ENCODE measurements around the gene KRCC1.
A peak's percentile ranks its signal among the peaks of the same experiment; 100 is the strongest.
"Not testable (repeated sequence)": the region's sequence is repeated elsewhere in the genome, so short reads cannot be mapped to it uniquely, and the experiment has no call there.

Gene KRCC1

GRCh38 chr2:88036606-88037005 is 19.0 kb downstream of the KRCC1 start:
- H3K27ac Mint-ChIP-seq = peak overlapping the region; percentile 70
- H3K4me3 Mint-ChIP-seq = no peak overlapping the region
- peaks cover 28% of the 10 kb centered on the region for H3K36me3 Mint-ChIP-seq
- H3K4me1 Mint-ChIP-seq (ENCODE audit: low read depth) = peaks cover 57% of the 10 kb centered on the region
- H3K27me3 Mint-ChIP-seq = no peaks in the 10 kb centered on the region
- peaks cover 5% of the 10 kb centered on the region for H3K9me3 Mint-ChIP-seq (ENCODE audit: low read depth)

DNA sequence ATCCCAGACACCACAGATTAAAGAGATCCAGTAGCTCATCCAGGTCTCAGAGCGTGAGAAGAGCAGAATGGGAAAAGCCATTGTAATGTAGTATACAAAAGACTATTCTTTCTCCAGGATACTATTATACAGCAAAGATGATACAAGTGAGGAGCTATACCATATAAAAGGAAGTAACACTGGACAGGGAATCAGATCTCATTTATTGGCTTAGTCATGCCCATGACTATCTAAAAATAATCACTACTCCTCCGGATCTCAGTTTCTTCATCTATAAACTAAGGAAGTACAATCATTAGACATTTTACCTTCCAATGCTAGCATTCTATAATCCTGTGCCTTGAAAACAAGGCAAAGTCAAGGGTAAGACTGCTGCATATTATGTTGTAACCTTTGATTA is 19.4 kb downstream of the KRCC1 start:
- Mint-ChIP-seq H3K27ac (peak overlapping the region; percentile 64), H3K36me3 (peaks cover 28% of the 10 kb centered on the region), H3K4me1 (ENCODE audit: low read depth) (peaks cover 53% of the 10 kb centered on the region), H3K9me3 (ENCODE audit: low read depth) (peaks cover 5% of the 10 kb centered on the region), H3K4me3 (no peak overlapping the region), H3K27me3 (no peaks in the 10 kb centered on the region)

DNA sequence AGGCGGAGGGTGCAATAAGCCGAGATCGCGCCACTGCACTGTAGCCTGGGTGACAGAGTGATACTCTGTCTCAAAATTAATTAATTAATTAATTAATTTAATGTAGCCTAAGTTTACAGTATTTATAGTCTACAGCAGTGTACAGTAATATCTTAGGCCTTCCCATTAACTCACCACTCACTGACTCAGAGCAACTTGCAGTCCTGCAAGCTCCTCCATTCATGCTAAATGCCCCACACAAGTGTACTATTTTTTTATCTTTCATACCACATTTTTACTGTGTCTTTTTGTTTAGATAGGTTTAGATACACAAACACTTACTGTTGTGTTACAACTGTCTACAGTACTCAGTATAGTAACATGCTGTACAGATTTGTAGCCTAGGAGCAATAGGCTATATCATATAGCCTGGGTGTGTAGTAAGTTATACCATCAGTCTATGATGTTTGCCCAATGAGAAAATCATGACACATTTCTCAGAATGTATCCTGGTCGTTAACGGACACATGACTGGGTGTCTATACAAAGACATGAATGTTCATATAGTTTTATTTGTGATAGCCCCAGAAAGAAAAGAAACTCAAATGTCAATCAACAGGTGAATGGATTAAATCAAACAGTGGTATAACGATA is 23.4 kb downstream of the KRCC1 start:
- H3K4me1 Mint-ChIP-seq (ENCODE audit: low read depth) = peaks cover 33% of the 10 kb centered on the region
- no peak overlapping the region for H3K27ac Mint-ChIP-seq
- no peaks in the 10 kb centered on the region for H3K27me3 Mint-ChIP-seq
- peaks cover 29% of the 10 kb centered on the region for H3K36me3 Mint-ChIP-seq
- H3K9me3 Mint-ChIP-seq (ENCODE audit: low read depth) = peaks cover 5% of the 10 kb centered on the region
- H3K4me3 Mint-ChIP-seq = no peak overlapping the region

- Mint-ChIP-seq H3K27ac (no peak overlapping the region), H3K4me1 (ENCODE audit: low read depth) (peaks cover 16% of the 10 kb centered on the region), H3K4me3 (no peak overlapping the region), H3K36me3 (peaks cover 19% of the 10 kb centered on the region), H3K27me3 (no peaks in the 10 kb centered on the region), H3K9me3 (ENCODE audit: low read depth) (no peaks in the 10 kb centered on the region)
Measured at GRCh38 chr2:88028931-88029330, 26.7 kb downstream of the KRCC1 start.

DNA sequence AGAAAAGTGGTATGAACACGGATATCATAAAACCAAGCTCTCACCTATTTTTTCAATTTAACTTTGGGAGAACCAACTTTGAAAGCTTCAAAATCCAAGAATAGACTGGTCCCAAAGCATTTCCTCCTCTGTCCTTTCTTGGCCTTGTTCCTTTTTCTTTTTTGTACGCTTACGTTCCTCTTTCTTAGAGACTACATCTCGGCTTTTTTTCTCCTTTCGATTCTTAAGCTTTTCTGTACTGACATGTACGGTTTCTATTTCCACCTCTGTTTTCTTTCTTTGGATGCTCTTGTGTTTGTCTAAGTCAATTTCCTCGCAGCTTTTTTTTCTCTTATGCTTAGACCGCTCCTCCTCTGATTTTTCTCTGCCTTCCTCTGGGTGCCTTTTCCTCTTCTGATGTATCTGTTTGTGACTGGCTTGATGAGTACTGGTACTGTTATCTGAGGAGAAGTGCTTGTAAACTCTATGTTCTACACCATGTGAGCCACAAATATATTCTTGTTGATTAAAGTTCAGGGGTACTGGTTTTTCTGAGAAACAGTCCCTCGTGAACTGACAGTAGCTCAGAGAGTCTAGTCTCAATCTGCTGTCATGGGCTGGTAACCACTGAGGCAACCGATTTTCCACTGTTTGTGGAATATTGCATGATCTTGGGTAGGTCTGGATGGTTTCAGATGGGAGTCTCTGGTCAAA is 27.7 kb downstream of the KRCC1 start:
- Mint-ChIP-seq H3K27ac (peak overlapping the region; percentile 84), H3K9me3 (ENCODE audit: low read depth) (no peaks in the 10 kb centered on the region)

DNA sequence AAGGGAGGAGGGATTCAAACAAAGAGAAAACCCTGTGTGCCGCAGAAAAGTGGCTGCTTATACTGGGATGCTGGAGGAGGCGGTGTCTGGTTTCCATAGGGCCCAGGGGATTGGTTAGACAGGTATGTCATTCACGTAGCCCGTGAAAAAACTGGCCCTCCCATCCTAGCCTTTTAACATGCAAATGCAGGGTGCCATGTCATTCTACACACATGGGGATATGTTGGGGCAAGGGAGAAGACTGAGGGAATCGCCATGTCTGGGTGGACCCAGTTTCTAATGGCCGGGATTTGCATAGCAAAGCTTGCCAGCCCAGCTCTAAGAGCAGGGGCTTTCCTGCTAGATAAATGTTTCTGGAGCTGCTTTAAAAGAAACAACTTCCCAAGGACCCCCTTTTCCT is 31.1 kb downstream of the KRCC1 start:
- H3K9me3 Mint-ChIP-seq (ENCODE audit: low read depth) = no peaks in the 10 kb centered on the region
- H3K4me1 Mint-ChIP-seq (ENCODE audit: low read depth) = peaks cover 11% of the 10 kb centered on the region
- peaks cover 15% of the 10 kb centered on the region for H3K36me3 Mint-ChIP-seq
- H3K4me3 Mint-ChIP-seq = no peak overlapping the region
- no peaks in the 10 kb centered on the region for H3K27me3 Mint-ChIP-seq
- no peak overlapping the region for H3K27ac Mint-ChIP-seq

More for the DNA sequence above, 27.7 kb downstream of the KRCC1 start:
- peaks cover 18% of the 10 kb centered on the region for H3K36me3 Mint-ChIP-seq
- H3K4me3 Mint-ChIP-seq = peak overlapping the region; percentile 51
- no peaks in the 10 kb centered on the region for H3K27me3 Mint-ChIP-seq
- H3K4me1 Mint-ChIP-seq (ENCODE audit: low read depth) = peaks cover 13% of the 10 kb centered on the region

- H3K4me1 Mint-ChIP-seq (ENCODE audit: low read depth) = peaks cover 4% of the 10 kb centered on the region
- no peak overlapping the region for H3K27ac Mint-ChIP-seq
- peaks cover 6% of the 10 kb centered on the region for H3K36me3 Mint-ChIP-seq
Measured at GRCh38 chr2:88022669-88022921, 33.0 kb downstream of the KRCC1 start.

DNA sequence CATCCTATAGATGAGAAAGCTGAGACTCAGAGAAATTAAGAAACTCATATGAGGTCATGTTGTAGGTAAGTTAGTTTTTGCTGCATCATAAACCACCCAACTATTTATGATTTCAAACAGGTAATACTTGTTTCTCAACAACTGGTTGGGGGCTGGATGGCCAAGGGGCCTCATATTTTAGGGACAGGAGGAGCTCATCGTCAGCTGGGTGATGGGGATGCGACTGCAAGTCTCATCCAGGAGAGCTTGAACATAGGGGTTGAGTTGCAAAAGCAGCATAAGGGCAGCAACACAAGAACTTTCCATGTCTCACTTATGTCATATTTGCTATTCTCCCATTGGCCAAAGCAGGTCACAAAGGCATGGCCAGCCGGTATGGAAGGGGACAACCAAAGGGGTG is 35.6 kb downstream of the KRCC1 start:
- Mint-ChIP-seq H3K9me3 (ENCODE audit: low read depth) (no peaks in the 10 kb centered on the region), H3K4me1 (ENCODE audit: low read depth) (peaks cover 15% of the 10 kb centered on the region), H3K4me3 (no peak overlapping the region), H3K27me3 (no peaks in the 10 kb centered on the region), H3K27ac (no peak overlapping the region), H3K36me3 (peaks cover 3% of the 10 kb centered on the region)

More at GRCh38 chr2:88022669-88022921, 33.0 kb downstream of the KRCC1 start:
- Mint-ChIP-seq H3K9me3 (ENCODE audit: low read depth) (no peaks in the 10 kb centered on the region), H3K27me3 (no peaks in the 10 kb centered on the region), H3K4me3 (no peak overlapping the region)

GRCh38 chr2:88018909-88019308 is 36.7 kb downstream of the KRCC1 start:
- no peak overlapping the region for H3K4me3 Mint-ChIP-seq
- H3K27me3 Mint-ChIP-seq = no peaks in the 10 kb centered on the region
- peaks cover 3% of the 10 kb centered on the region for H3K36me3 Mint-ChIP-seq
- H3K27ac Mint-ChIP-seq = no peak overlapping the region
- H3K4me1 Mint-ChIP-seq (ENCODE audit: low read depth) = peaks cover 19% of the 10 kb centered on the region
- no peaks in the 10 kb centered on the region for H3K9me3 Mint-ChIP-seq (ENCODE audit: low read depth)

GRCh38 chr2:88018077-88018805 is 37.3 kb downstream of the KRCC1 start:
- peaks cover 19% of the 10 kb centered on the region for H3K4me1 Mint-ChIP-seq (ENCODE audit: low read depth)
- not testable (repeated sequence) for H3K27me3 Mint-ChIP-seq; H3K9me3 Mint-ChIP-seq (ENCODE audit: low read depth); H3K27ac Mint-ChIP-seq; H3K36me3 Mint-ChIP-seq
- H3K4me3 Mint-ChIP-seq = peak overlapping the region; percentile 99

- not testable (repeated sequence) for H3K27me3 Mint-ChIP-seq; H3K9me3 Mint-ChIP-seq (ENCODE audit: low read depth); H3K36me3 Mint-ChIP-seq
- Mint-ChIP-seq H3K4me3 (peak overlapping the region; percentile 99), H3K27ac (peak overlapping the region; percentile 100), H3K4me1 (ENCODE audit: low read depth) (peaks cover 19% of the 10 kb centered on the region)
Measured at GRCh38 chr2:88017780-88018038, 37.9 kb downstream of the KRCC1 start.

- Mint-ChIP-seq H3K27ac (peak overlapping the region; percentile 100), H3K36me3 (no peaks in the 10 kb centered on the region), H3K9me3 (ENCODE audit: low read depth) (no peaks in the 10 kb centered on the region), H3K4me3 (peak overlapping the region; percentile 99), H3K4me1 (ENCODE audit: low read depth) (peaks cover 19% of the 10 kb centered on the region), H3K27me3 (no peaks in the 10 kb centered on the region)
Measured at GRCh38 chr2:88016960-88017779, 38.4 kb downstream of the KRCC1 start.

DNA sequence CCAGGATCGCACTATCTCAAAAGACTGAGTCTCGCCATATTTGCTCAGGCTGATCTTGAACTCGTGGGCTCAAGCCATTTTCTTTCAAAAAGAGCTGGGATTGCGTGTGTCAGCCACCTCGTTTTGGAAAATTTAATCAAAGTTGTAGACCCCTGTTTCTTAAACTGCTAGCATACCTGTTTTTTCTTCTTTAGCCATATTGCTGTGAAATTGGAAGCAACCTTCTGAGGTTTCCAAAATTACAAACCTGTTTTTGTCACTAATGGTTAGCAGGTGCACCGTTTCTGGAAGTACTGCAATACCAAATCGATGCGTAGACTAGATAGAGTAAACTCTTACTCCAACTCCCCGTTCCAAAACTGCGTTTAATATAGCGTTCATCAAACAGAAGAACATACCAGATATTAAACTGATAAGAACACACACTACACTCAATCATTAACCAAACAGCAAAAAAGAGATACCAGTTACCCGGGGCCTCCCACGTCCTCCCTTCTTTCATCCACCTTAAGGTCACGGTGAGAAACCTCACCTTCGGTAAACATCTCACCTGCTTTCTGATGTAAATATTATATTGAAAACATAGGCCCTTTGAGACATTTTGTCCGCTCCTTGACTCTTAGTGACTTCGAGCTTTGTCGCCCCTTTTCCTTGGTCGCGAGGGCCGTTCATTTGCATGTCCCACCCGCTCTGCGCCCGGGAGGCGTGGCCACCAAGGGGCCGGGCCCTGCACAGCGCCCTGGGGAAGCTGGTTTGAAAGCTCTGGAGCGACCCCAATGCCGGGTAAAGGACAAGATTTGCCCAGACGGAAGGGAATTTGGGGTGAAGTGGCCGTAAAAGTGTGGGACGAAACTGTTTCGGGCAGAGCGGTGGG is 39.3 kb downstream of the KRCC1 start, which contains the start of gene RNU2-63P:
Gene RNU2-63P (minus strand): TSS at position 462 of the 874 bp plus-strand sequence.
- Mint-ChIP-seq H3K4me3 (peak within 1 kb of the TSS; percentile 99), H3K27ac (peak within 1 kb of the TSS; percentile 100), H3K9me3 (ENCODE audit: low read depth) (no peaks in the 10 kb centered on the region), H3K4me1 (ENCODE audit: low read depth) (peaks cover 19% of the 10 kb centered on the region), H3K27me3 (no peaks in the 10 kb centered on the region), H3K36me3 (no peaks in the 10 kb centered on the region)

GRCh38 chr2:88011011-88011410 is 44.6 kb downstream of the KRCC1 start:
- Mint-ChIP-seq H3K4me3 (no peak overlapping the region), H3K27me3 (no peaks in the 10 kb centered on the region), H3K36me3 (no peaks in the 10 kb centered on the region), H3K9me3 (ENCODE audit: low read depth) (no peaks in the 10 kb centered on the region), H3K27ac (no peak overlapping the region), H3K4me1 (ENCODE audit: low read depth) (peaks cover 4% of the 10 kb centered on the region)
